Panc1 (cell line): ENCODE results near the gene RGS3. TPM values are rescaled to one million over a fixed set of nuclear protein-coding genes. Genes with fewer than 3 reads are reported as not detected.

Source experiments
- ATAC-seq: fragments of 200-7000 bp; cut with Tn5 transposase; 2 replicates; pipeline ENCODE4 v1.9.1; 2020; ENCODE audit warnings: mild to moderate bottlenecking, moderate library complexity
- BruUV-seq: library from RNA; stranded (reverse); fragments of 400-500 nt; replicated peaks from 2 replicates; lab custom pipeline; 2021; lab: Mats Ljungman, UMichigan
- CTCF ChIA-PET: fragments of 300-600 bp; sonication (Branson Sonifier 250); formaldehyde crosslinking; loops from one replicate; lab custom pipeline; 2022; ENCODE audit warnings: antibody characterized with exemption; lab: Charles Lee
- POLR2A ChIA-PET: fragments of 300-600 bp; sonication (Branson Sonifier 250); formaldehyde crosslinking; loops from one replicate; lab custom pipeline; 2022; ENCODE audit warnings: antibody characterized with exemption; lab: Charles Lee
- DNase-seq: peaks from one replicate; pipeline ENCODE4 v3.0.0-alpha.2; 2010; ENCODE audit warnings: low read depth, low spot score
- H3K27ac ChIP-seq: 2 replicates; pipeline ENCODE4 v1.5.1; 2011; ENCODE audit warnings: mild to moderate bottlenecking, low read length, inconsistent platforms
- H3K27me3 ChIP-seq: fragments of 200-500 bp; sonication (Bioruptor generic); 2 replicates; pipeline ENCODE4 v1.6.0; 2014; ENCODE audit warnings: low read length, inconsistent platforms; ENCODE audit not compliant: control insufficient read depth, insufficient read depth
- H3K36me3 ChIP-seq: fragments of 200-500 bp; sonication (Bioruptor generic); 2 replicates; pipeline ENCODE4 v1.5.1; 2014; ENCODE audit warnings: inconsistent platforms, mild to moderate bottlenecking, low read length, moderate library complexity; ENCODE audit not compliant: control insufficient read depth, insufficient read depth
- H3K4me1 ChIP-seq: 2 replicates; pipeline ENCODE4 v1.5.1; 2011; ENCODE audit warnings: inconsistent platforms, mild to moderate bottlenecking, low read length, moderate library complexity; ENCODE audit not compliant: control insufficient read depth, insufficient read depth
- H3K4me3 ChIP-seq, 2 experiments: 2 replicates each; pipeline ENCODE4 v1.5.1; 2011 to 2012; ENCODE audit warnings: low read depth in 2 of 2, low read length in 2 of 2, mild to moderate bottlenecking in 2 of 2, inconsistent platforms in 1 of 2, moderate library complexity in 1 of 2
- H3K9me3 ChIP-seq: fragments of 200-500 bp; sonication (Bioruptor generic); 2 replicates; pipeline ENCODE4 v1.5.1; 2014; ENCODE audit warnings: low read depth, mild to moderate bottlenecking, inconsistent platforms, low read length, moderate library complexity; ENCODE audit not compliant: control insufficient read depth, insufficient read depth
- CTCF ChIP-seq: fragments of 450-650 bp; IDR thresholded peaks from 2 replicates; pipeline ENCODE4 v1.5.1; 2017; ENCODE audit warnings: mild to moderate bottlenecking
- POLR2AphosphoS5 ChIP-seq: IDR thresholded peaks from 2 replicates; pipeline ENCODE4 v1.6.1; 2012; ENCODE audit warnings: mild to moderate bottlenecking, low read depth, low read length, moderate library complexity
- REST ChIP-seq, 2 experiments: IDR thresholded peaks; 2 replicates each; pipeline ENCODE4 v1.6.1; 2011 to 2012; ENCODE audit warnings: low read depth in 2 of 2, control low read depth in 1 of 2, low read length in 1 of 2, mild to moderate bottlenecking in 1 of 2, moderate library complexity in 1 of 2; ENCODE audit not compliant: insufficient read depth in 1 of 2
- SIN3A ChIP-seq: IDR thresholded peaks from 2 replicates; pipeline ENCODE4 v1.6.1; 2012; ENCODE audit warnings: low read depth, mild to moderate bottlenecking, low read length, moderate library complexity, borderline replicate concordance; ENCODE audit not compliant: insufficient read depth
- TCF7L2 ChIP-seq: IDR thresholded peaks from 2 replicates; pipeline ENCODE4 v1.6.1; 2011; ENCODE audit warnings: mild to moderate bottlenecking, low read depth, low read length, inconsistent platforms
- in situ Hi-C: cut with HindIII; loops from 2 replicates; pipeline ENCODE4 v1.10.0; 2016; ENCODE audit warnings: low sequenced_read_pairs, low pct_unique_long_range_greater_than_20kb
- intact Hi-C: fragments of 100-400 bp; cut with micrococcal nuclease; formaldehyde crosslinking; loops from one replicate; pipeline ENCODE4 v1.10.0; 2022; ENCODE audit not compliant: unreplicated experiment
- total RNA-seq: library from RNA; stranded (reverse); gene quantifications from one replicate; pipeline ENCODE4 v1.2.1, GENCODE V29; 2021; ENCODE audit not compliant: unreplicated experiment

Gene RGS3
- total RNA-seq, 1 experiment from 2014 or later: 15.1 TPM

DNA sequence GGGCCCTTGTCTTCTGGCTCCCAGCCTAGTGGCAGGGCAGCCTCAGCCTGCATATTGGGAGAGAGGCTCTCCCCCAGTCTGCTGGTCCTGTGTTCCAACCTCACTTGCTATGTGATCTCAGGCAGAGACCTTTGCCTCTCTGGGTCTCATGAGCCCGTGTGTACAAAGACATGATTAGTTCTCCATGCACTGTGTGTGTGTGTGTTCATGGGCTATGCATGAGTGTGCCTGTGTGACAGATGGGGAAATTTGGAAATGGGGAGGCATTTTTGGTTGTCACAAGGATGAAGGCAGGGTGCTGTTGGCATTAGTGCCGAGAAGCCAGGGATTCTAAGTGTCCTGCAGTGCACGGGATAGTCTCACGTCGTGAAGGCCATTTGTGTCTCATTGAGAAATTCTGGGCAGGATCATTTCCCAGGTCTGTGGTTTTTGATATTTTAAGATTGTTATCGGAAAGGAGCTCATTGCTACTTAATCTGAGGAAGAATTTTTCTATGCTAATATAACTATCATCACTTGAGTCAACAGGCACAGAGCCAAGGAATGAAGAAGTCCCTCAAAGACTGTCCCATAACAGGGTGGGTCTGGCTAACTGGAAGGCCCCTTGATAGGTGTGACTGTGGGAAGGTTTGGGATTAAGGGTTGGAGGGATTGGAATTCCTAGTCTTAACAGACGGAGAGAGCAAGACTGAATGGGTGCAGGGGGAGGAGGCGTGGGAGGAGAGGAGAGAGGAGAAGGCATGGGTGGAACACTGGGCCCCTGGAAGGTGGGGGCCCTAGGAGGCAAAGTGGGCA is 168.5 kb downstream of the RGS3 start:
- Histone ChIP-seq H3K27ac (no peak overlapping the region), H3K36me3 (no peaks in the 10 kb centered on the region), H3K4me3 (no peak overlapping the region), H3K4me1 (no peaks in the 10 kb centered on the region), H3K9me3 (no peaks in the 10 kb centered on the region), H3K27me3 (no peaks in the 10 kb centered on the region)
- ChIA-PET POLR2A (no interaction called here), CTCF (no interaction called here)
- in situ Hi-C loops: no loop called here
- DNase-seq (no peak), ATAC-seq (no peak)
- TF ChIP-seq POLR2AphosphoS5: no peak
- no peak for TF ChIP-seq TCF7L2
- TF ChIP-seq CTCF: no peak
- TF ChIP-seq REST (IDR thresholded peaks at IDR 0.05; ENCODE audit: insufficient read depth in 1 of 2, low read depth in 2 of 2, low read length in 1 of 2): no peak
- TF ChIP-seq SIN3A: no peak
- no TSS peak for BruUV-seq
- intact Hi-C loops: no loop called here

GRCh38 chr9:113632776-113633590 is 169.5 kb downstream of the RGS3 start:
- BruUV-seq: no TSS peak
- in situ Hi-C loops (no loop called here), intact Hi-C loops (no loop called here)
- ATAC-seq: no peak
- no peak for TF ChIP-seq SIN3A
- no peak for TF ChIP-seq CTCF
- TF ChIP-seq TCF7L2: no peak
- no peak for TF ChIP-seq REST (IDR thresholded peaks at IDR 0.05; ENCODE audit: insufficient read depth in 1 of 2, low read depth in 2 of 2, low read length in 1 of 2)
- TF ChIP-seq POLR2AphosphoS5: no peak
- no peak for DNase-seq
- Histone ChIP-seq H3K4me1 (no peaks in the 10 kb centered on the region), H3K36me3 (no peaks in the 10 kb centered on the region), H3K27me3 (no peaks in the 10 kb centered on the region), H3K4me3 (no peak overlapping the region), H3K9me3 (no peaks in the 10 kb centered on the region), H3K27ac (no peak overlapping the region)
- ChIA-PET POLR2A (no interaction called here), CTCF (interaction anchor here (0.6 to 0.7 kb wide), 2 partner anchors 14 to 121 kb away, joined by 5 to 7 read pairs; no protein-coding TSS in a partner anchor)
